Measurements from ENCODE around the gene PPP3CA. TPM values are rescaled to one million over a fixed set of nuclear protein-coding genes. Genes with fewer than 3 reads are reported as not detected.

Gene PPP3CA
- total RNA-seq, 1 donor, result 64.4 TPM

DNA sequence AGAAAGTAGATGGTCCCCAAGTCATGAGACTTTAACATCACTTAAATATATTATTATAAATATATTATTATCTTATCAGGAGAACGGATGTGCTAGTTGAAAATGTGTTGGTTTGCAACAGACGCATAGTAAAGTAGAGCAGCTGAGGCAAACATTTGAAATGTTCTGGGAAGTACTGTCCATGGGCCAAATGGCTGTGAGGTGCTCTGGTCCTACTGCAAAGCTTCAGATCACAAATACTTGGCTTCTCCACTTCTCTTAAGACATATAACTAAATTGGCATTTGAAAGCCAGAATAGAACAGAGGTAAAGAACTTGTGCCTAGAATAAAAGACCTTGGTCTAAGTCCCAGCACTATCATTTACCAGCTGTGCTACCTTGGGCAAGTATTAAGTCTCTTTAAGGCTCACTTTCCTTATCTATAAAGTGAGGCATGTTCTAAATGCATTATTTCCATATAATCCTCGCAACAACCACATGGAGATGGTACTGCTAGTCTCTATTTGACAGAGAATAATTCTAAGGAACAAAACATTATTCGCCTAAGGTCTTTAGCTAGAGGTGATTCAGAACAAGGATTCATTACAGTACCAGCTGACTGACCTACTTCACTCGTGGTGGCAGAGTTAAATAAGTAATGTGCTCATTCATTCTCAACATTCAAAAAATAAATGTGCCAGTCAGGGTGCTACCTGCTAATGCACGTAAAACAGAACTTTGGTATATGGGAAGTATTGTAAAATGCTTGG, 297.1 kb downstream of the PPP3CA start:
- TF ChIP-seq, protein P1, sequence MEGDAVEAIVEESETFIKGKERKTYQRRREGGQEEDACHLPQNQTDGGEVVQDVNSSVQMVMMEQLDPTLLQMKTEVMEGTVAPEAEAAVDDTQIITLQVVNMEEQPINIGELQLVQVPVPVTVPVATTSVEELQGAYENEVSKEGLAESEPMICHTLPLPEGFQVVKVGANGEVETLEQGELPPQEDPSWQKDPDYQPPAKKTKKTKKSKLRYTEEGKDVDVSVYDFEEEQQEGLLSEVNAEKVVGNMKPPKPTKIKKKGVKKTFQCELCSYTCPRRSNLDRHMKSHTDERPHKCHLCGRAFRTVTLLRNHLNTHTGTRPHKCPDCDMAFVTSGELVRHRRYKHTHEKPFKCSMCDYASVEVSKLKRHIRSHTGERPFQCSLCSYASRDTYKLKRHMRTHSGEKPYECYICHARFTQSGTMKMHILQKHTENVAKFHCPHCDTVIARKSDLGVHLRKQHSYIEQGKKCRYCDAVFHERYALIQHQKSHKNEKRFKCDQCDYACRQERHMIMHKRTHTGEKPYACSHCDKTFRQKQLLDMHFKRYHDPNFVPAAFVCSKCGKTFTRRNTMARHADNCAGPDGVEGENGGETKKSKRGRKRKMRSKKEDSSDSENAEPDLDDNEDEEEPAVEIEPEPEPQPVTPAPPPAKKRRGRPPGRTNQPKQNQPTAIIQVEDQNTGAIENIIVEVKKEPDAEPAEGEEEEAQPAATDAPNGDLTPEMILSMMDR (IDR thresholded peaks at IDR 0.05; ENCODE audit: insufficient read depth, low read length), result no peak
- no peak overlapping the region for H3K4me3 ChIP-seq (ENCODE audit: low read depth, low read length)
- no peak for DNase-seq (ENCODE audit: low read depth)

DNA sequence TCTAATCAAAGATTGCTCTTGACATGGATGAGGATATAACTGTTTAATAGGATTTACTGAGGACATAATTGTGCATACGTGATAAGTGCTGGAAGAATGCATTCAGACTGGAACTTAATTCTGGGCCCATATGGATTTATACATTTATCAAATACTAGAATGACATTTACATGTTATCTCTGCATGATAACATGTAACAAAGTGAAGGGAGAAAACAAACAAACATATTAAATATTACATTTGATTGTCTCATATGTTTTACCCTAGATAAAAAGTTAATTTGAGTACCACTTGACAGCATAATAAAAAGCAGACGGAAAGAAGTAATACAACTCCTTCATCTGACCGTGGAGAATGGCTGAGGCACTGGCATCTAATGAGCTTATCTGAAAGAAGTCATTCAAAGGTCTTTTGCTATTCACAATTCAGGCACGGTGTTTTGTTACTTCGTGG, 297.8 kb downstream of the PPP3CA start:
- no peak overlapping the region for H3K4me3 ChIP-seq (ENCODE audit: low read depth, low read length)
- no peak for DNase-seq (ENCODE audit: low read depth)
- TF ChIP-seq, protein P1 (IDR thresholded peaks at IDR 0.05; ENCODE audit: insufficient read depth, low read length), result no peak

DNA sequence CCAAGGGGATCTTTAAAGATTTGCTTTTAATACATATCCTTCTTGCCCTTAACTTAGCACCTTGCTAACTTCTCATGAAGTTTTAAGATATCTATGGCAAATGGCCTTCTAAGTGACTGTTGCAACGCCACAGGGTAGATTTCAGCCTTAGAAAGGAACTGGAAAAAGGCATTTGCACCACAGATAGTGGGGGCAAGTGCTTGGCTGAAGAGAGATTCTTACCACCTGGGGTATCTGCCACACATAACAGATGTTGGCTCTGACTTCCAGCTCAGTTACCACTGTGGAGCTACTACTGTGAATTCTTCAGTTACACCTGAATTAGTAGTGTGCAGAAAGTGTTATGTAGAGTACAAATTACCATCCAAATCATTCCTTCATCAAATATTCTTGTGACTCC, 302.6 kb downstream of the PPP3CA start:
- no peak overlapping the region for H3K4me3 ChIP-seq (ENCODE audit: low read depth, low read length)
- DNase-seq (ENCODE audit: low read depth), result no peak
- TF ChIP-seq, protein P1 (IDR thresholded peaks at IDR 0.05; ENCODE audit: insufficient read depth, low read length), result no peak

DNA sequence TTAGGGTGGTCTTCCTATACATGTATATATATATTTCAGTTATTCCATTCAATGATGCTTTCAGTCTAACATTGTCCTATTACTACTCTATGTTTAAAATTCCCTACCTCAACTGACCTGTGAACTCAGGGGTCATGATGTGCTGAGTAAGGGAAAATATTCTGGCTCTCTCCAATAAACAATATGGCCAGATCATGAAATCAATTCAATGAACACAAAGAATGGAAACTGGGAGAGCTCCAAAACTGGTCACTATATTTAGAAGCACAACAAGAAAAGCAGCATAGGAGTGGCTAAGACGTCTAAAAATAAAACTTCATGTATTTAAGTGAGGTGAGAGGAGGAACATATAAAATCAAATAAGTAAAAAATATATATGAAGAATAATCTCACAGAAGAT, 304.5 kb downstream of the PPP3CA start:
- DNase-seq (ENCODE audit: low read depth), result no peak
- no peak overlapping the region for H3K4me3 ChIP-seq (ENCODE audit: low read depth, low read length)
- TF ChIP-seq, protein P1 (IDR thresholded peaks at IDR 0.05; ENCODE audit: insufficient read depth, low read length), result no peak

DNA sequence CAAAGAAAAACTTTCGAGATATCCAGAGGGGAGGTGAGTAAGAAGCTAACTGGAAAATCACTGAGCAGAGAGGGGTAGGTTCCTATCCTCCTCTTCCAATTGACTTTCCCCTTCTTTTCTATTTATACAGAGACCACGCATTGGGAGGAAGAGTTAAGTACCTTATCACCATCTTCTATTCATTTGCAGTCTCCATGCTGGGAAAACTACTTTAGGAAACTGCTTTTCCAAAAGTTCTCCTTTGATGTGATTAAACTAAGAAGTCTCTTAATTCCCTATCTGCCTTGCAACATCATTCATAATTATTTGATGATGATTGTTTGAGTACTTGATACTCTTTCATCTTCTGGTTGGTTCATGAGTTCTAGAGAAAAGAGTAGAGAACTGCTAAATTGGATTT, 306.6 kb downstream of the PPP3CA start:
- H3K4me3 ChIP-seq (ENCODE audit: low read depth, low read length), result no peak overlapping the region

DNA sequence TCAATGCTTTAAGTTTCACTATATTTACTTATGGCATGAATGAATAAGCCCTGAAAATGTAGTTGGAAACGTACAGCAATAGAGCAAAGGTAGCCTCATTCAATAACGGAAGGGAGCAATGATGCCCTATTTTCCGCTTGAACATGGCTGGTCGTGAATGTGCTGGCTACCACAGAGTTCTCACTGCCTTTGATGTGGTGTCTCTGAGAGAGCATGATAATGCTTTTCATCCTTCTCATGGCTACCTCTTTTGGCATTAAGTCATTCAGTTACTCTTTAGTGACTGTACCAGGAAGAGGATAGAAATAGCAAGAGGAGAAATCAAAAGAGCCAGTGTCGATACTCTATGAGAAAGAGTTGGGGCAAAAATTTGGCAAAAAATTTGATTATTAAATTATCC, 308.0 kb downstream of the PPP3CA start:
- H3K4me3 ChIP-seq (ENCODE audit: low read depth, low read length), result no peak overlapping the region
- TF ChIP-seq, protein P1 (IDR thresholded peaks at IDR 0.05; ENCODE audit: insufficient read depth, low read length), result no peak
- no peak for DNase-seq (ENCODE audit: low read depth)

More for the DNA sequence above, 306.6 kb downstream of the PPP3CA start:
- TF ChIP-seq, protein P1 (IDR thresholded peaks at IDR 0.05; ENCODE audit: insufficient read depth, low read length), result no peak
- DNase-seq (ENCODE audit: low read depth), result no peak

Data from fibroblast of the aortic adventitia (primary cell).